Limb (tissue), 2 donors: ENCODE results near the gene ATP13A4.
A peak's percentile ranks its signal among the peaks of the same experiment; 100 is the strongest.

Experiments
- DNase-seq, 2 donors: peaks; one replicate each; pipeline ENCODE4 v3.0.0-alpha.2; 2016; ENCODE audit errors: extremely low spot score in 2 of 2

ATP13A4 gene

GRCh38 chr3:193499136-193499770 is 55.4 kb downstream of the ATP13A4 start:
- no peak for DNase-seq

- no peak for DNase-seq
Observed at GRCh38 chr3:193498215-193498614, 56.5 kb downstream of the ATP13A4 start.

- no peak for DNase-seq
Observed at GRCh38 chr3:193496658-193497057, 58.0 kb downstream of the ATP13A4 start.

- no peak for DNase-seq
Observed at GRCh38 chr3:193491026-193491425, 63.7 kb downstream of the ATP13A4 start.

- DNase-seq, result no peak
Observed at GRCh38 chr3:193490580-193490979, 64.1 kb downstream of the ATP13A4 start.

- DNase-seq, result no peak
Observed at GRCh38 chr3:193489949-193490348, 64.7 kb downstream of the ATP13A4 start.

- no peak for DNase-seq
Observed at GRCh38 chr3:193488741-193489140, 66.0 kb downstream of the ATP13A4 start.

GRCh38 chr3:193483988-193484539 is 70.6 kb downstream of the ATP13A4 start:
- DNase-seq, result no peak

- peak in 1 of 2 donors; percentile 51 for DNase-seq
Observed at GRCh38 chr3:193481436-193481835, 73.3 kb downstream of the ATP13A4 start.

GRCh38 chr3:193474446-193474845 is 80.2 kb downstream of the ATP13A4 start:
- DNase-seq, result no peak

- DNase-seq, result no peak
Observed at GRCh38 chr3:193470710-193471109, 84.0 kb downstream of the ATP13A4 start.

- DNase-seq, result no peak
Observed at GRCh38 chr3:193465992-193466608, 88.6 kb downstream of the ATP13A4 start.

GRCh38 chr3:193464889-193465288 is 89.8 kb downstream of the ATP13A4 start:
- DNase-seq, result no peak

GRCh38 chr3:193457526-193457925 is 97.2 kb downstream of the ATP13A4 start:
- DNase-seq, result no peak

GRCh38 chr3:193452338-193452737 is 102.4 kb downstream of the ATP13A4 start:
- DNase-seq, result no peak

- no peak for DNase-seq
Observed at GRCh38 chr3:193451902-193452301, 102.8 kb downstream of the ATP13A4 start.

- DNase-seq, result no peak
Observed at GRCh38 chr3:193446965-193447602, 107.6 kb downstream of the ATP13A4 start.

- no peak for DNase-seq
Observed at GRCh38 chr3:193439423-193439822, 115.3 kb downstream of the ATP13A4 start.

- DNase-seq, result no peak
Observed at GRCh38 chr3:193418576-193419373, 135.9 kb downstream of the ATP13A4 start.

- DNase-seq, result no peak
Observed at GRCh38 chr3:193416629-193417028, 138.1 kb downstream of the ATP13A4 start.

GRCh38 chr3:193407688-193408087 is 147.0 kb downstream of the ATP13A4 start:
- no peak for DNase-seq

- peak in 1 of 2 donors; percentile 27 for DNase-seq
Observed at GRCh38 chr3:193407112-193407511, 147.6 kb downstream of the ATP13A4 start.
